Mesenteric fat pad (tissue), 1 donor: Measurements from ENCODE around the gene NDUFS2. TPM values are rescaled to one million over a fixed set of nuclear protein-coding genes. Genes with fewer than 3 reads are reported as not detected.

ENCODE experiments used
- DNase-seq: peaks from one replicate; pipeline ENCODE4 v3.0.0-alpha.2; 2020; ENCODE audit warnings: low spot score
- total RNA-seq: library from RNA; stranded (reverse); fragmentation: NEBNext Ultra II Directional; extraction: Animal tissue kit (Norgen Biotek cat#: 25700); gene quantifications from one replicate; pipeline ENCODE4 v1.2.1, GENCODE V29; 2021
- donor health status: DM: yes; HTN: yes; CAD: no.

NDUFS2 gene
- total RNA-seq, 1 donor from 2014 or later: 96.1 TPM

- DNase-seq: no peak
Observed at GRCh38 chr1:161172349-161172748, 29.8 kb upstream of the NDUFS2 start.

- no peak for DNase-seq
Observed at GRCh38 chr1:161172776-161173376, 29.3 kb upstream of the NDUFS2 start.

GRCh38 chr1:161173711-161174110 is 28.5 kb upstream of the NDUFS2 start:
- no peak for DNase-seq

GRCh38 chr1:161174911-161175310 is 27.3 kb upstream of the NDUFS2 start:
- DNase-seq: no peak

GRCh38 chr1:161175771-161176453 is 26.3 kb upstream of the NDUFS2 start:
- no peak for DNase-seq

GRCh38 chr1:161176468-161177111 is 25.6 kb upstream of the NDUFS2 start:
- no peak for DNase-seq

- DNase-seq: peak; percentile 98
Observed at GRCh38 chr1:161177112-161177935, 24.8 kb upstream of the NDUFS2 start, which contains the start of gene B4GALT3. Gene B4GALT3, minus strand, starts transcription at chr1:161177507. Its CDS starts 1,447 bp downstream, at chr1:161176060.

GRCh38 chr1:161177936-161178244 is 24.3 kb upstream of the NDUFS2 start:
- no peak for DNase-seq

GRCh38 chr1:161179698-161180097 is 22.5 kb upstream of the NDUFS2 start:
- DNase-seq: no peak

GRCh38 chr1:161180639-161181038 is 21.5 kb upstream of the NDUFS2 start:
- no peak for DNase-seq

GRCh38 chr1:161182214-161182613 is 20.0 kb upstream of the NDUFS2 start:
- DNase-seq: no peak

- no peak for DNase-seq
Observed at GRCh38 chr1:161185282-161185682, 16.9 kb upstream of the NDUFS2 start.

GRCh38 chr1:161185732-161186311 is 16.3 kb upstream of the NDUFS2 start:
- no peak for DNase-seq

GRCh38 chr1:161187311-161187710 is 14.9 kb upstream of the NDUFS2 start:
- DNase-seq: no peak

- no peak for DNase-seq
Observed at GRCh38 chr1:161188381-161188780, 13.8 kb upstream of the NDUFS2 start.

- DNase-seq: no peak
Observed at GRCh38 chr1:161189036-161189435, 13.1 kb upstream of the NDUFS2 start.

GRCh38 chr1:161190962-161191521 is 11.1 kb upstream of the NDUFS2 start:
- DNase-seq: no peak

GRCh38 chr1:161191971-161192370 is 10.2 kb upstream of the NDUFS2 start:
- DNase-seq: no peak

GRCh38 chr1:161192476-161193465 is 9.4 kb upstream of the NDUFS2 start:
- no peak for DNase-seq
